ENCODE measurements around the gene HIF1AN.

The HIF1AN gene

DNA sequence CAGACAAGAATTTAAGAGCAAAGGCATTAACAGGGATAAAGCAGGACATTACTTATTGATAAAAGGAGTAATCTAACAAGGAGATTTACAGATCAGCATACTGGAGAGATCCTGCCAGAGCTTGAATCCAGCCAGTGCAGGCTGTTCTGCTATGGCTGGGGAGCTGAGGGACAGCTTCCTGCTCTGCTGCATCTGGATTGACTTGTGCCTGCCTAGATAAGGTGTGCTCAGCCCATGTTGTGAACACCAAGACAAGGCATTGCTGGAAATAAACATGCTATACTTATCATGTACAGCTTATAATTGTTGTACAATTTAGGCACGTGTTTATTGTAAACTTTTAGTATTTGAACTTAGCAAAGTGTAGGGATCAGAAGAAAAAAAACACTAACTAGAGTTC lies 71.7 kb downstream of the HIF1AN start:
- no peak for DNase-seq (ENCODE audit: low read depth)
- in situ Hi-C loops (cut with HindIII; ENCODE audit: low sequenced_read_pairs): no loop called here
- no peak overlapping the region for H3K4me3 ChIP-seq (ENCODE audit: low read depth, low read length)
- TF ChIP-seq, protein P1, sequence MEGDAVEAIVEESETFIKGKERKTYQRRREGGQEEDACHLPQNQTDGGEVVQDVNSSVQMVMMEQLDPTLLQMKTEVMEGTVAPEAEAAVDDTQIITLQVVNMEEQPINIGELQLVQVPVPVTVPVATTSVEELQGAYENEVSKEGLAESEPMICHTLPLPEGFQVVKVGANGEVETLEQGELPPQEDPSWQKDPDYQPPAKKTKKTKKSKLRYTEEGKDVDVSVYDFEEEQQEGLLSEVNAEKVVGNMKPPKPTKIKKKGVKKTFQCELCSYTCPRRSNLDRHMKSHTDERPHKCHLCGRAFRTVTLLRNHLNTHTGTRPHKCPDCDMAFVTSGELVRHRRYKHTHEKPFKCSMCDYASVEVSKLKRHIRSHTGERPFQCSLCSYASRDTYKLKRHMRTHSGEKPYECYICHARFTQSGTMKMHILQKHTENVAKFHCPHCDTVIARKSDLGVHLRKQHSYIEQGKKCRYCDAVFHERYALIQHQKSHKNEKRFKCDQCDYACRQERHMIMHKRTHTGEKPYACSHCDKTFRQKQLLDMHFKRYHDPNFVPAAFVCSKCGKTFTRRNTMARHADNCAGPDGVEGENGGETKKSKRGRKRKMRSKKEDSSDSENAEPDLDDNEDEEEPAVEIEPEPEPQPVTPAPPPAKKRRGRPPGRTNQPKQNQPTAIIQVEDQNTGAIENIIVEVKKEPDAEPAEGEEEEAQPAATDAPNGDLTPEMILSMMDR (IDR thresholded peaks at IDR 0.05; ENCODE audit: low read depth, low read length, missing control alignments): no peak
